ENCODE measurements around the gene NABP2.

DNA sequence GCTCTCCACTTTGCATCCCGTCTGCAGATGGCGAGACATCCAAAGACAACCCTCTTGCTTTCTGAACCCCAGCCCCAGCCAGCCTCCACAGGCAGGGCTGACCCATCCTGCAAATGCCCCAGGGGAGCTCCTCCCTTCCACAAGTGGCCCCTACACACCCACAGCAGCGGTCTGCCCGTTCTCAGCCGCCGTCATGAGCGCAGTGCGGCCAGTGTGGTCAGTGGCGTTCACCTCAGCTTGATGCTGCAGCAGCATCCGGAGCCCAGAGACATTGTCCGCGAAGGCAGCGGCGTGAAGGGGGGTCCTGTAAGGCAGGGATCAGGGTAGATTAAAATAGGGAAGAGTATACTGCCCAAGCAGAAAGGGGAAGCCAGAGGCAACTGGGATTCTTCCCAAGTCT, 20.4 kb downstream of the NABP2 start:
- TF ChIP-seq, protein P1, sequence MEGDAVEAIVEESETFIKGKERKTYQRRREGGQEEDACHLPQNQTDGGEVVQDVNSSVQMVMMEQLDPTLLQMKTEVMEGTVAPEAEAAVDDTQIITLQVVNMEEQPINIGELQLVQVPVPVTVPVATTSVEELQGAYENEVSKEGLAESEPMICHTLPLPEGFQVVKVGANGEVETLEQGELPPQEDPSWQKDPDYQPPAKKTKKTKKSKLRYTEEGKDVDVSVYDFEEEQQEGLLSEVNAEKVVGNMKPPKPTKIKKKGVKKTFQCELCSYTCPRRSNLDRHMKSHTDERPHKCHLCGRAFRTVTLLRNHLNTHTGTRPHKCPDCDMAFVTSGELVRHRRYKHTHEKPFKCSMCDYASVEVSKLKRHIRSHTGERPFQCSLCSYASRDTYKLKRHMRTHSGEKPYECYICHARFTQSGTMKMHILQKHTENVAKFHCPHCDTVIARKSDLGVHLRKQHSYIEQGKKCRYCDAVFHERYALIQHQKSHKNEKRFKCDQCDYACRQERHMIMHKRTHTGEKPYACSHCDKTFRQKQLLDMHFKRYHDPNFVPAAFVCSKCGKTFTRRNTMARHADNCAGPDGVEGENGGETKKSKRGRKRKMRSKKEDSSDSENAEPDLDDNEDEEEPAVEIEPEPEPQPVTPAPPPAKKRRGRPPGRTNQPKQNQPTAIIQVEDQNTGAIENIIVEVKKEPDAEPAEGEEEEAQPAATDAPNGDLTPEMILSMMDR (IDR thresholded peaks at IDR 0.05; ENCODE audit: low read depth, low read length, poor library complexity, severe bottlenecking): no peak
- no peak for TF ChIP-seq EZH2phosphoT487 (IDR thresholded peaks at IDR 0.05; ENCODE audit: borderline replicate concordance, low read length)
